HG03196 (cell line): ENCODE measurements around the gene SLC29A2.
"Not testable (repeated sequence)": the region's sequence is repeated elsewhere in the genome, so short reads cannot be mapped to it uniquely, and the experiment has no call there.

Experiments used
- ATAC-seq: cut with Tn5 transposase; IDR thresholded peaks from one replicate; pipeline ENCODE4 v1.9.1; 2021; ENCODE audit not compliant: unreplicated experiment

The SLC29A2 gene

GRCh38 chr11:66386171-66387069 lies 14.9 kb upstream of the SLC29A2 start:
- no peak for ATAC-seq

GRCh38 chr11:66384316-66384715 lies 12.8 kb upstream of the SLC29A2 start:
- not testable (repeated sequence) for ATAC-seq

- ATAC-seq, result not testable (repeated sequence)
Measured at GRCh38 chr11:66380264-66380663, 8.7 kb upstream of the SLC29A2 start.

- not testable (repeated sequence) for ATAC-seq
Measured at GRCh38 chr11:66373690-66374287, 2.2 kb upstream of the SLC29A2 start.

GRCh38 chr11:66373265-66373664 lies 1.7 kb upstream of the SLC29A2 start:
- ATAC-seq, result no peak

GRCh38 chr11:66369073-66369894 lies 2.3 kb downstream of the SLC29A2 start:
- ATAC-seq, result no peak

- ATAC-seq, result no peak
Measured at GRCh38 chr11:66368484-66368883, 3.1 kb downstream of the SLC29A2 start.

GRCh38 chr11:66367561-66368312 lies 3.8 kb downstream of the SLC29A2 start:
- no peak for ATAC-seq

GRCh38 chr11:66366844-66367477 lies 4.6 kb downstream of the SLC29A2 start:
- no peak for ATAC-seq

- no peak for ATAC-seq
Measured at GRCh38 chr11:66365711-66366619, 5.6 kb downstream of the SLC29A2 start.

GRCh38 chr11:66365166-66365565 lies 6.4 kb downstream of the SLC29A2 start:
- ATAC-seq, result no peak

- no peak for ATAC-seq
Measured at GRCh38 chr11:66363805-66364535, 7.6 kb downstream of the SLC29A2 start.

GRCh38 chr11:66363187-66363601 lies 8.4 kb downstream of the SLC29A2 start:
- ATAC-seq, result no peak

GRCh38 chr11:66362481-66363147 lies 8.9 kb downstream of the SLC29A2 start:
- ATAC-seq, result no peak

- ATAC-seq, result no peak
Measured at GRCh38 chr11:66361502-66361941, 10.0 kb downstream of the SLC29A2 start.

- no peak for ATAC-seq
Measured at GRCh38 chr11:66360406-66361073, 11.0 kb downstream of the SLC29A2 start.

GRCh38 chr11:66359662-66360087 lies 11.9 kb downstream of the SLC29A2 start:
- no peak for ATAC-seq
